Measurements from ENCODE around the gene FDXACB1.

Gene FDXACB1

DNA sequence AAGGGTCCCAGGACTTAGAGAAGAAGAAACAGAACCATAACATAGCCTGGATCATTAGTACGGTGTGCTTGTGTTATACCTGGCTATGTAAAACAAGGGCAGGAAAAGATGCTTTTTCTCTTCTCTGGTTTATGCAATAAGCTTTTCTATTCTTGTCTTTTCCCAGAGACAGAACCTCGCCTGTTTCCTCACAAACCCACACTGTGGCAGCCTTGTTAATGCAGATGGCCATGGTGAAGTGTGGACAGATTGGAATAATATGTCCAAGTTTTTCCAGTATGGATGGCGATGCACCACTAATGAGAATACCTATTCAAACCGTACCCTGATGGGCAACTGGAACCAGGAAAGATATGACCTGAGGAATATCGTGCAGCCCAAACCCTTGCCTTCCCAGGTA lies 3.2 kb upstream of the FDXACB1 start:
- Histone ChIP-seq H4K20me1 (ENCODE audit: insufficient read depth, low read length) (no peaks in the 10 kb centered on the region), H3K9me3 (replicated peaks; ENCODE audit: insufficient read depth, low read length) (no peaks in the 10 kb centered on the region), H3K9ac (ENCODE audit: low read length) (no peak overlapping the region), H3F3A (ENCODE audit: insufficient read depth, low read length) (peaks cover 7% of the 10 kb centered on the region), H3K27me3 (replicated peaks; ENCODE audit: insufficient read depth, low read length) (no peaks in the 10 kb centered on the region), H3K4me3 (ENCODE audit: low read length) (no peak overlapping the region), H3K27ac (ENCODE audit: low read length) (no peak overlapping the region), H3K4me2 (ENCODE audit: low read depth, low read length) (no peak overlapping the region), H2AFZ (ENCODE audit: low read length) (no peak overlapping the region), H3K79me2 (ENCODE audit: low read length) (peaks cover 8% of the 10 kb centered on the region), H3K9me2 (replicated peaks; ENCODE audit: insufficient read depth, low read length) (no peaks in the 10 kb centered on the region), H3K4me1 (ENCODE audit: low read length) (peaks cover 7% of the 10 kb centered on the region; the same call in 1 of the 2 replicates), H3K36me3 (replicated peaks; ENCODE audit: insufficient read depth, low read length) (no peaks in the 10 kb centered on the region)
- TF ChIP-seq, protein P1, sequence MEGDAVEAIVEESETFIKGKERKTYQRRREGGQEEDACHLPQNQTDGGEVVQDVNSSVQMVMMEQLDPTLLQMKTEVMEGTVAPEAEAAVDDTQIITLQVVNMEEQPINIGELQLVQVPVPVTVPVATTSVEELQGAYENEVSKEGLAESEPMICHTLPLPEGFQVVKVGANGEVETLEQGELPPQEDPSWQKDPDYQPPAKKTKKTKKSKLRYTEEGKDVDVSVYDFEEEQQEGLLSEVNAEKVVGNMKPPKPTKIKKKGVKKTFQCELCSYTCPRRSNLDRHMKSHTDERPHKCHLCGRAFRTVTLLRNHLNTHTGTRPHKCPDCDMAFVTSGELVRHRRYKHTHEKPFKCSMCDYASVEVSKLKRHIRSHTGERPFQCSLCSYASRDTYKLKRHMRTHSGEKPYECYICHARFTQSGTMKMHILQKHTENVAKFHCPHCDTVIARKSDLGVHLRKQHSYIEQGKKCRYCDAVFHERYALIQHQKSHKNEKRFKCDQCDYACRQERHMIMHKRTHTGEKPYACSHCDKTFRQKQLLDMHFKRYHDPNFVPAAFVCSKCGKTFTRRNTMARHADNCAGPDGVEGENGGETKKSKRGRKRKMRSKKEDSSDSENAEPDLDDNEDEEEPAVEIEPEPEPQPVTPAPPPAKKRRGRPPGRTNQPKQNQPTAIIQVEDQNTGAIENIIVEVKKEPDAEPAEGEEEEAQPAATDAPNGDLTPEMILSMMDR (IDR thresholded peaks at IDR 0.05; ENCODE audit: low read length): no peak
- no peak for TF ChIP-seq EZH2 (optimal IDR thresholded peaks at IDR 0.05; ENCODE audit: low read depth, low read length)
- TF ChIP-seq EZH2phosphoT487 (IDR thresholded peaks at IDR 0.05; ENCODE audit: low read length): no peak
- DNase-seq: no peak

- Histone ChIP-seq H3K9me3 (replicated peaks; ENCODE audit: insufficient read depth, low read length) (no peaks in the 10 kb centered on the region), H3K27ac (ENCODE audit: low read length) (peak overlapping the region; percentile 93), H4K20me1 (ENCODE audit: insufficient read depth, low read length) (no peaks in the 10 kb centered on the region), H2AFZ (ENCODE audit: low read length) (peak overlapping the region; percentile 48), H3K79me2 (ENCODE audit: low read length) (peaks cover 8% of the 10 kb centered on the region), H3K27me3 (replicated peaks; ENCODE audit: insufficient read depth, low read length) (no peaks in the 10 kb centered on the region), H3K9me2 (replicated peaks; ENCODE audit: insufficient read depth, low read length) (no peaks in the 10 kb centered on the region), H3K9ac (ENCODE audit: low read length) (peak overlapping the region; percentile 85), H3K36me3 (replicated peaks; ENCODE audit: insufficient read depth, low read length) (no peaks in the 10 kb centered on the region), H3K4me3 (ENCODE audit: low read length) (peak overlapping the region; percentile 81), H3F3A (ENCODE audit: insufficient read depth, low read length) (peaks cover 7% of the 10 kb centered on the region), H3K4me1 (ENCODE audit: low read length) (peaks cover 7% of the 10 kb centered on the region; the same call in 1 of the 2 replicates), H3K4me2 (ENCODE audit: low read depth, low read length) (peak overlapping the region; percentile 76)
- DNase-seq: no peak
- no peak for TF ChIP-seq EZH2 (optimal IDR thresholded peaks at IDR 0.05; ENCODE audit: low read depth, low read length)
- no peak for TF ChIP-seq EZH2phosphoT487 (IDR thresholded peaks at IDR 0.05; ENCODE audit: low read length)
- TF ChIP-seq, protein P1 (IDR thresholded peaks at IDR 0.05; ENCODE audit: low read length): no peak
Measured at GRCh38 chr11:111879637-111879960, 634 bp upstream of the FDXACB1 start.

DNA sequence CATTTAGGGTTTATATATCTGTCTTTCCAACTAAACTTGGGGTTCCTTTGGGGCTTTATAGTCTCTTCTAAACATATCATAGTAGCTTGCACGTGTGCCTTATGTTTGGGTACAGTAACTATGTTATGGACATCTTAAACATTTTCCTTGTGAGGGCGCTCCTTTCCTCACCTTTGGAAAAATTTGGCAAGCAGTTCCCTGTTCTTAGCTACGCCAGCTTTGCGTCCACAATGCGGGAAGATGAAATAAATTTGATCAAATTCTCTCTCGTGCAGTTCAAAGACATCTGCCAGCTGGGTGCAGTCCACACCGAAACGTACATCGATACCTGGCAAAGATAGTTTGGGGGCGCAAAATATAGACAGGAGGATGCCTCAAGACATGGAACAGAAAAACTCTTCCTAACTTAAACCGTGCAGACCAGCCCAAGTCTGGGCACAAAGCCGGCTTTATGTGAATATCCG lies 548 bp downstream of the FDXACB1 start:
- Histone ChIP-seq H3K36me3 (replicated peaks; ENCODE audit: insufficient read depth, low read length) (no peaks in the 10 kb centered on the region), H3K27me3 (replicated peaks; ENCODE audit: insufficient read depth, low read length) (no peaks in the 10 kb centered on the region), H3K9ac (ENCODE audit: low read length) (peak overlapping the region; percentile 85), H3K4me2 (ENCODE audit: low read depth, low read length) (peak overlapping the region; percentile 85), H3K79me2 (ENCODE audit: low read length) (peaks cover 8% of the 10 kb centered on the region), H3F3A (ENCODE audit: insufficient read depth, low read length) (peaks cover 7% of the 10 kb centered on the region), H3K4me3 (ENCODE audit: low read length) (peak overlapping the region; percentile 81), H2AFZ (ENCODE audit: low read length) (peak overlapping the region; percentile 89), H3K9me2 (replicated peaks; ENCODE audit: insufficient read depth, low read length) (no peaks in the 10 kb centered on the region), H3K9me3 (replicated peaks; ENCODE audit: insufficient read depth, low read length) (no peaks in the 10 kb centered on the region), H4K20me1 (ENCODE audit: insufficient read depth, low read length) (no peaks in the 10 kb centered on the region), H3K27ac (ENCODE audit: low read length) (peak overlapping the region; percentile 93), H3K4me1 (ENCODE audit: low read length) (peaks cover 7% of the 10 kb centered on the region; the same call in 1 of the 2 replicates)
- DNase-seq: peak; percentile 10
- TF ChIP-seq EZH2phosphoT487 (IDR thresholded peaks at IDR 0.05; ENCODE audit: low read length) (no peak), EZH2 (optimal IDR thresholded peaks at IDR 0.05; ENCODE audit: low read depth, low read length) (no peak)
- TF ChIP-seq, protein P1 (IDR thresholded peaks at IDR 0.05; ENCODE audit: low read length): no peak
